PFSK-1 (cell line): ENCODE data around the gene MYL7.

Experiments used
- FOXP2 ChIP-seq: optimal IDR thresholded peaks from 2 replicates; pipeline ENCODE3; 2011; ENCODE audit warnings: borderline replicate concordance, control low read depth, inconsistent platforms; ENCODE audit not compliant: insufficient read depth; ENCODE audit errors: extremely low read length, extremely low read depth
- POLR2AphosphoS5 ChIP-seq: IDR thresholded peaks from 2 replicates; pipeline ENCODE4 v1.6.1; 2012; ENCODE audit warnings: low read depth, mild to moderate bottlenecking, control low read depth, low read length, moderate library complexity
- REST ChIP-seq, 2 experiments: IDR thresholded peaks; 2 replicates each; pipeline versions ENCODE4 v1.6.1 to v1.8.0; 2011 to 2012; ENCODE audit warnings: low read depth in 2 of 2, low read length in 2 of 2, control low read depth in 1 of 2, inconsistent platforms in 1 of 2, mild to moderate bottlenecking in 1 of 2, moderate library complexity in 1 of 2; ENCODE audit not compliant: insufficient read depth in 1 of 2
- SIN3A ChIP-seq: IDR thresholded peaks from 2 replicates; pipeline ENCODE4 v1.6.1; 2012; ENCODE audit warnings: mild to moderate bottlenecking, low read length, moderate library complexity, borderline replicate concordance; ENCODE audit not compliant: insufficient read depth
- TAF1 ChIP-seq: IDR thresholded peaks from 2 replicates; pipeline ENCODE4 v1.6.1; 2012; ENCODE audit warnings: low read length, control low read depth, borderline replicate concordance; ENCODE audit not compliant: insufficient read depth

The MYL7 gene

GRCh38 chr7:44105832-44106231, 35.3 kb downstream of the MYL7 start:
- TF ChIP-seq REST (IDR thresholded peaks at IDR 0.05; ENCODE audit: insufficient read depth in 1 of 2, low read depth in 2 of 2, low read length in 2 of 2), result no peak
- no peak for TF ChIP-seq FOXP2
- TF ChIP-seq POLR2AphosphoS5, result no peak
- TF ChIP-seq TAF1, result no peak
- TF ChIP-seq SIN3A, result no peak

GRCh38 chr7:44104860-44105771, 36.0 kb downstream of the MYL7 start:
- no peak for TF ChIP-seq POLR2AphosphoS5
- no peak for TF ChIP-seq REST (IDR thresholded peaks at IDR 0.05; ENCODE audit: insufficient read depth in 1 of 2, low read depth in 2 of 2, low read length in 2 of 2)
- no peak for TF ChIP-seq TAF1
- TF ChIP-seq FOXP2, result no peak
- no peak for TF ChIP-seq SIN3A

- TF ChIP-seq TAF1, result no peak
- TF ChIP-seq POLR2AphosphoS5, result peak; percentile 46; the same call in 1 of the 2 replicates
Measured at GRCh38 chr7:44103923-44104859, 36.9 kb downstream of the MYL7 start, which contains the start of gene AEBP1. Gene AEBP1, plus strand, starts transcription at chr7:44104345. Its CDS starts 321 bp downstream, at chr7:44104666.

GRCh38 chr7:44103566-44103922, 37.6 kb downstream of the MYL7 start:
- TF ChIP-seq SIN3A (no peak), REST (IDR thresholded peaks at IDR 0.05; ENCODE audit: insufficient read depth in 1 of 2, low read depth in 2 of 2, low read length in 2 of 2) (no peak), POLR2AphosphoS5 (no peak), TAF1 (no peak), FOXP2 (no peak)

- TF ChIP-seq SIN3A (no peak), TAF1 (no peak), FOXP2 (no peak), REST (IDR thresholded peaks at IDR 0.05; ENCODE audit: insufficient read depth in 1 of 2, low read depth in 2 of 2, low read length in 2 of 2) (no peak), POLR2AphosphoS5 (no peak)
Measured at GRCh38 chr7:44102846-44103565, 38.1 kb downstream of the MYL7 start.
